IMR-90 (cell line): ENCODE data around the gene ARMC3. TPM values are rescaled to one million over a fixed set of nuclear protein-coding genes. Genes with fewer than 3 reads are reported as not detected.
"Not testable (repeated sequence)": the region's sequence is repeated elsewhere in the genome, so short reads cannot be mapped to it uniquely, and the experiment has no call there.

Experiments
- ATAC-seq: fragments of 200-7000 bp; cut with Tn5 transposase; 2 replicates; pipeline ENCODE4 v1.9.1; 2020; ENCODE audit warnings: low read depth, mild to moderate bottlenecking, moderate library complexity
- BruUV-seq: library from RNA; stranded (reverse); fragments of 400-500 nt; replicated peaks from 2 replicates; lab custom pipeline; 2021; lab: Mats Ljungman, UMichigan
- CTCF ChIA-PET: fragments of 300-600 bp; formaldehyde crosslinking; extraction: SDS; loops from one replicate; lab custom pipeline; 2021; ENCODE audit warnings: antibody characterized with exemption; lab: Yijun Ruan, JAX
- POLR2A ChIA-PET: fragments of 300-600 bp; sonication (Branson Sonifier 250); formaldehyde crosslinking; loops from one replicate; lab custom pipeline; 2022; ENCODE audit warnings: antibody characterized with exemption; ENCODE audit not compliant: unreplicated experiment; lab: Charles Lee
- DNase-seq: peaks from one replicate; pipeline ENCODE4 v3.0.0; 2013
- H2AFZ ChIP-seq: replicated peaks from 2 replicates; pipeline ENCODE3; 2013; ENCODE audit warnings: low read length, mild to moderate bottlenecking; ENCODE audit not compliant: poor library complexity
- H2AK5ac ChIP-seq: 2 replicates; pipeline ENCODE4 v1.6.1; 2013; ENCODE audit warnings: low read depth, low read length, inconsistent platforms
- H2AK9ac ChIP-seq: replicated peaks from 2 replicates; pipeline ENCODE3; 2013; ENCODE audit warnings: mild to moderate bottlenecking, low read depth, low read length, moderate library complexity; ENCODE audit not compliant: poor library complexity
- H2BK120ac ChIP-seq: 2 replicates; pipeline ENCODE4 v1.6.1; 2013; ENCODE audit warnings: low read depth, low read length, inconsistent platforms
- H2BK15ac ChIP-seq: 3 replicates; pipeline ENCODE4 v1.6.1; 2013; ENCODE audit warnings: low read depth, low read length, inconsistent platforms
- H2BK20ac ChIP-seq: 2 replicates; pipeline ENCODE4 v1.6.1; 2013; ENCODE audit warnings: low read depth, mild to moderate bottlenecking, inconsistent platforms, low read length, moderate library complexity
- H2BK5ac ChIP-seq: 2 replicates; pipeline ENCODE4 v1.6.1; 2013; ENCODE audit warnings: mild to moderate bottlenecking, low read depth, low read length, inconsistent platforms; ENCODE audit not compliant: poor library complexity, severe bottlenecking
- H3K14ac ChIP-seq: replicated peaks from 2 replicates; pipeline ENCODE4 v1.6.1; 2013; ENCODE audit warnings: low read depth, low read length, inconsistent platforms
- H3K18ac ChIP-seq: 2 replicates; pipeline ENCODE4 v1.6.1; 2013; ENCODE audit warnings: low read depth, low read length, control low read depth
- H3K23ac ChIP-seq: 2 replicates; pipeline ENCODE4 v1.6.1; 2013; ENCODE audit warnings: low read depth, low read length, inconsistent platforms
- H3K27ac ChIP-seq: 2 replicates; pipeline ENCODE4 v1.5.1; 2013; ENCODE audit warnings: mild to moderate bottlenecking, control low read depth, low read length; ENCODE audit not compliant: insufficient read depth
- H3K27me3 ChIP-seq: 2 replicates; pipeline ENCODE4 v1.6.1; 2013; ENCODE audit warnings: low read length; ENCODE audit not compliant: control insufficient read depth, insufficient read depth
- H3K36me3 ChIP-seq: 2 replicates; pipeline ENCODE4 v1.6.1; 2013; ENCODE audit warnings: low read length, mixed read lengths; ENCODE audit not compliant: control insufficient read depth, insufficient read depth
- H3K4ac ChIP-seq: 2 replicates; pipeline ENCODE4 v1.6.1; 2013; ENCODE audit warnings: low read depth, low read length, inconsistent platforms
- H3K4me1 ChIP-seq: 2 replicates; pipeline ENCODE4 v1.6.1; 2013; ENCODE audit warnings: low read length, mixed read lengths; ENCODE audit not compliant: control insufficient read depth, insufficient read depth
- H3K4me2 ChIP-seq: 2 replicates; pipeline ENCODE4 v1.6.1; 2013; ENCODE audit warnings: low read depth, mild to moderate bottlenecking, control low read depth, low read length, moderate library complexity
- H3K4me3 ChIP-seq: 2 replicates; pipeline ENCODE4 v1.5.1; 2013; ENCODE audit warnings: low read depth, mild to moderate bottlenecking, control low read depth, low read length, moderate library complexity; ENCODE audit not compliant: insufficient read depth
- H3K56ac ChIP-seq: 2 replicates; pipeline ENCODE4 v1.6.1; 2013; ENCODE audit warnings: low read length, inconsistent platforms; ENCODE audit not compliant: insufficient read depth; ENCODE audit errors: extremely low read depth
- H3K79me1 ChIP-seq, 2 experiments: 2 replicates each; pipeline ENCODE4 v1.6.1; 2013; ENCODE audit warnings: low read length in 2 of 2, inconsistent platforms in 1 of 2, low read depth in 1 of 2
- H3K9ac ChIP-seq: 2 replicates; pipeline ENCODE4 v1.6.1; 2013; ENCODE audit warnings: low read depth, low read length, control low read depth
- H3K9me1 ChIP-seq: 2 replicates; pipeline ENCODE4 v1.6.1; 2013; ENCODE audit warnings: low read length, inconsistent platforms; ENCODE audit not compliant: insufficient read depth
- H3K9me3 ChIP-seq: 2 replicates; pipeline ENCODE4 v1.6.1; 2013; ENCODE audit warnings: low read length; ENCODE audit not compliant: control insufficient read depth, insufficient read depth
- H4K20me1 ChIP-seq: 2 replicates; pipeline ENCODE4 v1.6.1; 2013; ENCODE audit warnings: low read length, inconsistent platforms; ENCODE audit not compliant: insufficient read depth
- H4K5ac ChIP-seq: 2 replicates; pipeline ENCODE4 v1.6.1; 2013; ENCODE audit warnings: mild to moderate bottlenecking, low read depth, low read length, control low read depth
- H4K8ac ChIP-seq, 2 experiments: 2 replicates each; pipeline ENCODE4 v1.6.1; 2013; ENCODE audit warnings: low read depth in 2 of 2, low read length in 2 of 2, control low read depth in 1 of 2, inconsistent platforms in 1 of 2
- H4K91ac ChIP-seq: 2 replicates; pipeline ENCODE4 v1.6.1; 2013; ENCODE audit warnings: low read depth, low read length, inconsistent platforms; ENCODE audit not compliant: insufficient read depth
- MAFK ChIP-seq: IDR thresholded peaks from 2 replicates; pipeline ENCODE4 v1.6.1; 2012; ENCODE audit warnings: low read depth, low read length, improper control_type of control experiment
- WGBS, 2 experiments: methylation state at CpG; one replicate each; pipeline versions ENCODE4 v1.1.5 to v1.1.7; 2013; ENCODE audit warnings: missing lambda C conversion rate in 2 of 2; ENCODE audit not compliant: insufficient read length in 1 of 2; ENCODE audit errors: extremely low coverage in 2 of 2; 5-methylcytosine and 5-hydroxymethylcytosine counted together
- dilution Hi-C: fragments of 300-500 bp; cut with HindIII; formaldehyde crosslinking; loops from one replicate; pipeline ENCODE4 v1.14.3; 2018; ENCODE audit warnings: low sequenced_read_pairs; ENCODE audit not compliant: unreplicated experiment
- in situ Hi-C: fragments of 300-500 bp; cut with MboI; formaldehyde crosslinking; loops from 3 replicates; pipeline ENCODE4 v1.14.3; 2019; ENCODE audit warnings: low sequenced_read_pairs, inconsistent platforms, mixed read lengths
- intact Hi-C: fragments of 100-400 bp; cut with micrococcal nuclease; formaldehyde crosslinking; loops from 2 replicates; pipeline ENCODE4 v1.10.0; 2022
- polyA plus RNA-seq, 3 experiments: library from polyadenylated mRNA; depleted of rRNA; stranded (reverse); fragments of >200 nt; gene quantifications; 2 replicates each; pipeline ENCODE4 v1.2.3, GENCODE V29; 2012; ENCODE audit warnings: low replicate concordance in 1 of 3
- total RNA-seq: library from RNA; depleted of rRNA; stranded (reverse); fragments of >200 nt; gene quantifications from 2 replicates; pipeline ENCODE4 v1.2.3, GENCODE V29; 2012

The ARMC3 gene
- total and polyA plus RNA-seq, 2 of the 4 experiments (the other 2 are of a cell fraction) = not detected

- H3K4me3 ChIP-seq, H4K5ac ChIP-seq, H3K4me2 ChIP-seq, CTCF ChIA-PET, H2BK120ac ChIP-seq, H3K27ac ChIP-seq, H3K36me3 ChIP-seq, H2BK20ac ChIP-seq, H3K4me1 ChIP-seq, H3K14ac ChIP-seq, H3K56ac ChIP-seq, DNase-seq, H3K9me1 ChIP-seq, ATAC-seq, in situ Hi-C loops, BruUV-seq, H3K9me3 ChIP-seq, H3K27me3 ChIP-seq, H2AFZ ChIP-seq, dilution Hi-C loops, H2BK5ac ChIP-seq, intact Hi-C loops, H2BK15ac ChIP-seq, H3K23ac ChIP-seq, H2AK9ac ChIP-seq, H3K79me1 ChIP-seq, H2AK5ac ChIP-seq, H4K91ac ChIP-seq, H4K20me1 ChIP-seq, H3K4ac ChIP-seq, H3K9ac ChIP-seq, POLR2A ChIA-PET, H3K18ac ChIP-seq, H4K8ac ChIP-seq: not testable (repeated sequence)
- peak; percentile 85 for TF ChIP-seq MAFK
- 100% methylated on average over 2 of the region's 12 CpGs; no CpG with 5 or more reads in 1 of the 2 experiments for WGBS, 2 experiments
Measured at GRCh38 chr10:23070092-23070912, 142.4 kb downstream of the ARMC3 start.
